Measurements from ENCODE around the gene FADS2.

FADS2 gene

GRCh38 chr11:61850687-61851086 is 22.6 kb downstream of the FADS2 start:
- no peak for DNase-seq

- DNase-seq = no peak
Observed at GRCh38 chr11:61851113-61851899, 23.2 kb downstream of the FADS2 start.

GRCh38 chr11:61851900-61852295 is 23.8 kb downstream of the FADS2 start:
- DNase-seq = no peak

- no peak for DNase-seq
Observed at GRCh38 chr11:61853698-61854169, 25.6 kb downstream of the FADS2 start.

GRCh38 chr11:61854206-61854895 is 26.3 kb downstream of the FADS2 start:
- no peak for DNase-seq

GRCh38 chr11:61854966-61855714 is 27.0 kb downstream of the FADS2 start:
- DNase-seq = no peak

- no peak for DNase-seq
Observed at GRCh38 chr11:61855939-61856680, 28.0 kb downstream of the FADS2 start.

- no peak for DNase-seq
Observed at GRCh38 chr11:61860054-61860903, 32.2 kb downstream of the FADS2 start.

- no peak for DNase-seq
Observed at GRCh38 chr11:61861634-61862033, 33.5 kb downstream of the FADS2 start.

- no peak for DNase-seq
Observed at GRCh38 chr11:61862714-61863547, 34.8 kb downstream of the FADS2 start.

- no peak for DNase-seq
Observed at GRCh38 chr11:61863548-61864081, 35.5 kb downstream of the FADS2 start.

GRCh38 chr11:61864814-61865775 is 37.0 kb downstream of the FADS2 start:
- DNase-seq = no peak

- no peak for DNase-seq
Observed at GRCh38 chr11:61866231-61866957, 38.3 kb downstream of the FADS2 start.

GRCh38 chr11:61866958-61867343 is 38.9 kb downstream of the FADS2 start:
- DNase-seq = no peak

GRCh38 chr11:61868571-61869428 is 40.7 kb downstream of the FADS2 start:
- no peak for DNase-seq

- DNase-seq = no peak
Observed at GRCh38 chr11:61869429-61869707, 41.3 kb downstream of the FADS2 start.

GRCh38 chr11:61869708-61870451 is 41.8 kb downstream of the FADS2 start:
- no peak for DNase-seq

All from COR-L47 (cell line).